Effector memory CD4-positive, alpha-beta T cell (primary cell): ENCODE results near the gene MRFAP1L1.

Source experiments
- DNase-seq, 3 donors: peaks; one replicate each; pipeline ENCODE4 v3.0.0-alpha.2; 2020
- H3K27ac ChIP-seq: 2 replicates; pipeline ENCODE4 v1.7.0; 2013; ENCODE audit warnings: mild to moderate bottlenecking, low read length, moderate library complexity; ENCODE audit not compliant: insufficient read depth, poor library complexity, severe bottlenecking
- H3K27me3 ChIP-seq: replicated peaks from 2 replicates; pipeline ENCODE4 v1.7.0; 2013; ENCODE audit warnings: mild to moderate bottlenecking, low read length; ENCODE audit not compliant: insufficient read depth, control insufficient read depth, poor library complexity, severe bottlenecking
- H3K36me3 ChIP-seq: 2 replicates; pipeline ENCODE4 v1.7.0; 2013; ENCODE audit warnings: mild to moderate bottlenecking, low read length, moderate library complexity; ENCODE audit not compliant: control insufficient read depth, insufficient read depth
- H3K4me1 ChIP-seq: 2 replicates; pipeline ENCODE4 v1.7.0; 2013; ENCODE audit warnings: low read length, mild to moderate bottlenecking; ENCODE audit not compliant: control insufficient read depth, insufficient read depth, poor library complexity, severe bottlenecking
- H3K4me3 ChIP-seq: 2 replicates; pipeline ENCODE4 v1.7.0; 2013; ENCODE audit warnings: low read length, low read depth, mild to moderate bottlenecking; ENCODE audit not compliant: insufficient read depth, poor library complexity, severe bottlenecking
- H3K9me3 ChIP-seq: 2 replicates; pipeline ENCODE4 v1.7.0; 2013; ENCODE audit warnings: mild to moderate bottlenecking, low read length, moderate library complexity; ENCODE audit not compliant: control insufficient read depth

Gene MRFAP1L1

GRCh38 chr4:6716018-6716911 is 6.6 kb upstream of the MRFAP1L1 start, which contains the start of gene BLOC1S4:
BLOC1S4 (plus strand) TSS chr4:6716174; CDS start chr4:6716210, 36 bp downstream.
- peak; percentile 82 to 84 (median 83) for DNase-seq
- no peaks in the 10 kb centered on the region for H3K9me3 ChIP-seq
- H3K27ac ChIP-seq = peak within 1 kb of the TSS; percentile 81
- H3K4me1 ChIP-seq = peaks cover 19% of the 10 kb centered on the region
- H3K4me3 ChIP-seq = peak within 1 kb of the TSS; percentile 64
- H3K27me3 ChIP-seq = no peaks in the 10 kb centered on the region
- H3K36me3 ChIP-seq = no peaks in the 10 kb centered on the region

- DNase-seq = no peak
- Histone ChIP-seq H3K36me3 (no peaks in the 10 kb centered on the region), H3K4me1 (peaks cover 19% of the 10 kb centered on the region), H3K9me3 (no peaks in the 10 kb centered on the region), H3K4me3 (peak overlapping the region; percentile 64), H3K27ac (peak overlapping the region; percentile 81), H3K27me3 (no peaks in the 10 kb centered on the region)
These were observed 6.0 kb upstream of the MRFAP1L1 start for GRCh38 chr4:6715704-6716017.

- Histone ChIP-seq H3K9me3 (no peaks in the 10 kb centered on the region), H3K4me3 (no peak overlapping the region), H3K36me3 (no peaks in the 10 kb centered on the region), H3K27me3 (no peaks in the 10 kb centered on the region), H3K27ac (no peak overlapping the region), H3K4me1 (peaks cover 19% of the 10 kb centered on the region)
- no peak for DNase-seq
These were observed 5.3 kb upstream of the MRFAP1L1 start for GRCh38 chr4:6714954-6715353.

- H3K4me3 ChIP-seq = no peak overlapping the region
- H3K9me3 ChIP-seq = no peaks in the 10 kb centered on the region
- peaks cover 30% of the 10 kb centered on the region for H3K4me1 ChIP-seq
- no peak for DNase-seq
- H3K27ac ChIP-seq = no peak overlapping the region
- no peaks in the 10 kb centered on the region for H3K27me3 ChIP-seq
- H3K36me3 ChIP-seq = peaks cover 9% of the 10 kb centered on the region
These were observed 1.3 kb upstream of the MRFAP1L1 start for GRCh38 chr4:6710996-6711395.

GRCh38 chr4:6710282-6710681 is 617 bp upstream of the MRFAP1L1 start:
- H3K27ac ChIP-seq = peak overlapping the region; percentile 88
- no peaks in the 10 kb centered on the region for H3K27me3 ChIP-seq
- peaks cover 10% of the 10 kb centered on the region for H3K36me3 ChIP-seq
- peak overlapping the region; percentile 71 for H3K4me3 ChIP-seq
- H3K4me1 ChIP-seq = peaks cover 28% of the 10 kb centered on the region
- H3K9me3 ChIP-seq = no peaks in the 10 kb centered on the region
- no peak for DNase-seq

- H3K4me3 ChIP-seq = no peak overlapping the region
- no peak overlapping the region for H3K27ac ChIP-seq
- H3K9me3 ChIP-seq = no peaks in the 10 kb centered on the region
- H3K36me3 ChIP-seq = peaks cover 15% of the 10 kb centered on the region
- no peak for DNase-seq
- H3K27me3 ChIP-seq = no peaks in the 10 kb centered on the region
- peaks cover 31% of the 10 kb centered on the region for H3K4me1 ChIP-seq
These were observed 3.5 kb downstream of the MRFAP1L1 start for GRCh38 chr4:6706173-6706572.

- Histone ChIP-seq H3K9me3 (no peaks in the 10 kb centered on the region), H3K27ac (no peak overlapping the region), H3K36me3 (peaks cover 15% of the 10 kb centered on the region), H3K27me3 (no peaks in the 10 kb centered on the region), H3K4me3 (no peak overlapping the region), H3K4me1 (peaks cover 31% of the 10 kb centered on the region)
- DNase-seq = no peak
These were observed 4.0 kb downstream of the MRFAP1L1 start for GRCh38 chr4:6705646-6706045.

- Histone ChIP-seq H3K27me3 (no peaks in the 10 kb centered on the region), H3K36me3 (peaks cover 15% of the 10 kb centered on the region), H3K4me3 (no peak overlapping the region), H3K9me3 (no peaks in the 10 kb centered on the region), H3K4me1 (peaks cover 38% of the 10 kb centered on the region), H3K27ac (no peak overlapping the region)
- no peak for DNase-seq
These were observed 5.9 kb downstream of the MRFAP1L1 start for GRCh38 chr4:6703786-6704185.

- Histone ChIP-seq H3K36me3 (peaks cover 14% of the 10 kb centered on the region), H3K4me3 (no peak overlapping the region), H3K4me1 (peaks cover 44% of the 10 kb centered on the region), H3K9me3 (no peaks in the 10 kb centered on the region), H3K27ac (no peak overlapping the region), H3K27me3 (no peaks in the 10 kb centered on the region)
- no peak for DNase-seq
These were observed 6.9 kb downstream of the MRFAP1L1 start for GRCh38 chr4:6702761-6703160.

- no peaks in the 10 kb centered on the region for H3K27me3 ChIP-seq
- peaks cover 9% of the 10 kb centered on the region for H3K36me3 ChIP-seq
- no peaks in the 10 kb centered on the region for H3K9me3 ChIP-seq
- DNase-seq = peak in 1 of 3 donors; percentile 16
- H3K27ac ChIP-seq = no peak overlapping the region
- no peak overlapping the region for H3K4me3 ChIP-seq
- H3K4me1 ChIP-seq = peaks cover 46% of the 10 kb centered on the region
These were observed 8.3 kb downstream of the MRFAP1L1 start for GRCh38 chr4:6701371-6701770.
